ENCODE data around the gene IREB2. TPM values are rescaled to one million over a fixed set of nuclear protein-coding genes. Genes with fewer than 3 reads are reported as not detected.
A peak's percentile ranks its signal among the peaks of the same experiment; 100 is the strongest.

The IREB2 gene
- total and polyA plus RNA-seq, 2 of the 13 experiments (the other 11 are each of a cell fraction or from before 2014, with no cell fraction given) = 24.2 to 30.4 TPM

GRCh38 chr15:78540141-78540870, 102.3 kb downstream of the IREB2 start, which contains the start of gene PSMA4 (continued):
- no peak for TF ChIP-seq AHDC1 (CRISPR knock-in tag; IDR thresholded peaks at IDR 0.05; ENCODE audit: borderline replicate concordance)
- TF ChIP-seq NFKB2 (CRISPR knock-in tag; IDR thresholded peaks at IDR 0.05; ENCODE audit: borderline replicate concordance) = peak; percentile 85; the same call in 1 of the 2 replicates
- TF ChIP-seq, protein P1, sequence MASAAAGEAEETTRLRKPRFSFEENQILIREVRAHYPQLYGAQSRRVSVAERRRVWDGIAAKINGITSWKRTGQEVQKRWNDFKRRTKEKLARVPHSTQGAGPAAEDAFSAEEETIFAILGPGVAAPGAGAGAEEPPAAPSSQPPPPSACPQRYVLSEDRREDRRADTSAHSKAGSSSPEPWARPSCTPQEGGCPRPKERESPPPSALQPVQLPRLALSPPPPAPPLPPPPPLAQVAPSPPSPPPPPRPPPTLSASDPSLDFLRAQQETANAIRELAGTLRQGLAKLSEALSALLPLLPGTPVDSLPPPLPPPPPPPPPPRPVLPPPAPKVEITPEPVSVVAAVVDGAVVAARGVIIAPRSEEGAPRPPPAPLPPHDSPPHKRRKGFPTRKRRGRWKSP (CRISPR knock-in tag; IDR thresholded peaks at IDR 0.05) = peak; percentile 78; the same call in 1 of the 2 replicates
- TF ChIP-seq, protein P2, sequence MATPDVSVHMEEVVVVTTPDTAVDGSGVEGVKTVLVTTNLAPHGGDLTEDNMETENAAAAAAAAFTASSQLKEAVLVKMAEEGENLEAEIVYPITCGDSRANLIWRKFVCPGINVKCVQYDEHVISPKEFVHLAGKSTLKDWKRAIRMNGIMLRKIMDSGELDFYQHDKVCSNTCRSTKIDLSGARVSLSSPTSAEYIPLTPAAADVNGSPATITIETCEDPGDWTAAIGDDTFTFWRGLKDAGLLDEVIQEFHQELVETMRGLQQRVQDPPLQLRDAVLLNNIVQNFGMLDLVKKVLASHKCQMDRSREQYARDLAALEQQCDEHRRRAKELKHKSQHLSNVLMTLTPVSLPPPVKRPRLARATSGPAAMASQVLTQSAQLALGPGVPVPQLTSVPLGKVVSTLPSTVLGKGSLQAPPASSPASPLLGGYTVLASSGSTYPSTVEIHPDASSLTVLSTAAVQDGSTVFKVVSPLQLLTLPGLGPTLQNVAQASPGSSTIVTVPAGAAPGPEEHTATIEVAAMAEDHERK (CRISPR knock-in tag; IDR thresholded peaks at IDR 0.05; ENCODE audit: low read depth) = peak; percentile 9; the same call in 1 of the 2 replicates
- TF ChIP-seq STAG1 (CRISPR knock-in tag; IDR thresholded peaks at IDR 0.05) = no peak
- TF ChIP-seq SNAPC2 (CRISPR knock-in tag; IDR thresholded peaks at IDR 0.05) = no peak; the same call in 1 of the 2 replicates
- TF ChIP-seq CC2D1A (CRISPR knock-in tag; IDR thresholded peaks at IDR 0.05) = no peak; the same call in 1 of the 2 replicates
- TF ChIP-seq, protein P3, sequence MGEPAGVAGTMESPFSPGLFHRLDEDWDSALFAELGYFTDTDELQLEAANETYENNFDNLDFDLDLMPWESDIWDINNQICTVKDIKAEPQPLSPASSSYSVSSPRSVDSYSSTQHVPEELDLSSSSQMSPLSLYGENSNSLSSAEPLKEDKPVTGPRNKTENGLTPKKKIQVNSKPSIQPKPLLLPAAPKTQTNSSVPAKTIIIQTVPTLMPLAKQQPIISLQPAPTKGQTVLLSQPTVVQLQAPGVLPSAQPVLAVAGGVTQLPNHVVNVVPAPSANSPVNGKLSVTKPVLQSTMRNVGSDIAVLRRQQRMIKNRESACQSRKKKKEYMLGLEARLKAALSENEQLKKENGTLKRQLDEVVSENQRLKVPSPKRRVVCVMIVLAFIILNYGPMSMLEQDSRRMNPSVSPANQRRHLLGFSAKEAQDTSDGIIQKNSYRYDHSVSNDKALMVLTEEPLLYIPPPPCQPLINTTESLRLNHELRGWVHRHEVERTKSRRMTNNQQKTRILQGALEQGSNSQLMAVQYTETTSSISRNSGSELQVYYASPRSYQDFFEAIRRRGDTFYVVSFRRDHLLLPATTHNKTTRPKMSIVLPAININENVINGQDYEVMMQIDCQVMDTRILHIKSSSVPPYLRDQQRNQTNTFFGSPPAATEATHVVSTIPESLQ (CRISPR knock-in tag; conservative IDR thresholded peaks at IDR 0.05) = 0 out of 2 replicates have a peak, but pooled peaks have one; percentile 34
- peak; percentile 65; the same call in 1 of the 2 replicates for TF ChIP-seq ZNF710 (CRISPR knock-in tag; IDR thresholded peaks at IDR 0.05; ENCODE audit: borderline replicate concordance)
- TF ChIP-seq NFYC (CRISPR knock-in tag; IDR thresholded peaks at IDR 0.05) = no peak
- TF ChIP-seq SKIL (CRISPR knock-in tag; IDR thresholded peaks at IDR 0.05; ENCODE audit: borderline replicate concordance) = no peak
- peak; percentile 71; the same call in 1 of the 2 replicates for TF ChIP-seq ZNF546 (CRISPR knock-in tag; conservative IDR thresholded peaks at IDR 0.05)

Measured in HepG2 (cell line).